IPS-11a (cell line): ENCODE data around the gene CTNNA1.
"Not testable (repeated sequence)": the region's sequence is repeated elsewhere in the genome, so short reads cannot be mapped to it uniquely, and the experiment has no call there.

Source experiments
- H3K4me3 ChIP-seq: one replicate; pipeline ENCODE4 v1.5.1; 2013; ENCODE audit warnings: low read depth, low read length, control low read depth

CTNNA1 gene

GRCh38 chr5:138889994-138890393, 136.8 kb downstream of the CTNNA1 start:
- H3K4me3 ChIP-seq: no peak overlapping the region

GRCh38 chr5:138890644-138891043, 137.4 kb downstream of the CTNNA1 start:
- H3K4me3 ChIP-seq: no peak overlapping the region

GRCh38 chr5:138895918-138896317, 142.7 kb downstream of the CTNNA1 start:
- H3K4me3 ChIP-seq: no peak overlapping the region

- H3K4me3 ChIP-seq: no peak overlapping the region
These were observed 145.1 kb downstream of the CTNNA1 start for GRCh38 chr5:138898299-138898698.

- no peak overlapping the region for H3K4me3 ChIP-seq
These were observed 145.5 kb downstream of the CTNNA1 start for GRCh38 chr5:138898742-138899141.

- no peak overlapping the region for H3K4me3 ChIP-seq
These were observed 147.2 kb downstream of the CTNNA1 start for GRCh38 chr5:138900281-138900965.

- no peak overlapping the region for H3K4me3 ChIP-seq
These were observed 148.5 kb downstream of the CTNNA1 start for GRCh38 chr5:138901716-138902115.

- no peak overlapping the region for H3K4me3 ChIP-seq
These were observed 150.0 kb downstream of the CTNNA1 start for GRCh38 chr5:138903130-138903775.

- no peak overlapping the region for H3K4me3 ChIP-seq
These were observed 152.3 kb downstream of the CTNNA1 start for GRCh38 chr5:138905541-138905940.

GRCh38 chr5:138909734-138910133, 156.5 kb downstream of the CTNNA1 start:
- H3K4me3 ChIP-seq: no peak overlapping the region

GRCh38 chr5:138910546-138911185, 157.4 kb downstream of the CTNNA1 start:
- H3K4me3 ChIP-seq: no peak overlapping the region

GRCh38 chr5:138911441-138911840, 158.2 kb downstream of the CTNNA1 start:
- no peak overlapping the region for H3K4me3 ChIP-seq

- H3K4me3 ChIP-seq: no peak overlapping the region
These were observed 158.9 kb downstream of the CTNNA1 start for GRCh38 chr5:138912093-138912492.

- no peak overlapping the region for H3K4me3 ChIP-seq
These were observed 160.5 kb downstream of the CTNNA1 start for GRCh38 chr5:138913773-138914172.

GRCh38 chr5:138914338-138914737, 161.1 kb downstream of the CTNNA1 start:
- no peak overlapping the region for H3K4me3 ChIP-seq

GRCh38 chr5:138918686-138919085, 165.5 kb downstream of the CTNNA1 start:
- no peak overlapping the region for H3K4me3 ChIP-seq

GRCh38 chr5:138920181-138920580, 167.0 kb downstream of the CTNNA1 start:
- no peak overlapping the region for H3K4me3 ChIP-seq

GRCh38 chr5:138921362-138921761, 168.1 kb downstream of the CTNNA1 start:
- H3K4me3 ChIP-seq: not testable (repeated sequence)

GRCh38 chr5:138922494-138922893, 169.3 kb downstream of the CTNNA1 start:
- no peak overlapping the region for H3K4me3 ChIP-seq

- H3K4me3 ChIP-seq: no peak overlapping the region
These were observed 171.9 kb downstream of the CTNNA1 start for GRCh38 chr5:138925090-138925635.

GRCh38 chr5:138926257-138926656, 173.0 kb downstream of the CTNNA1 start:
- no peak overlapping the region for H3K4me3 ChIP-seq
